HT1080 (cell line): ENCODE data around the gene ALOX15B. TPM values are rescaled to one million over a fixed set of nuclear protein-coding genes. Genes with fewer than 3 reads are reported as not detected.
"Not testable (repeated sequence)": the region's sequence is repeated elsewhere in the genome, so short reads cannot be mapped to it uniquely, and the experiment has no call there.

Source experiments
- DNase-seq: peaks from one replicate; pipeline ENCODE4 v3.0.0-alpha.2; 2015; ENCODE audit warnings: low read depth
- total RNA-seq: library from RNA; depleted of rRNA; stranded (reverse); fragments of >200 nt; shearing (Covaris generic); gene quantifications from 2 replicates; pipeline ENCODE4 v1.2.3, GENCODE V29; 2014

ALOX15B gene
- total RNA-seq, 1 experiment from 2014 or later, result not detected

DNA sequence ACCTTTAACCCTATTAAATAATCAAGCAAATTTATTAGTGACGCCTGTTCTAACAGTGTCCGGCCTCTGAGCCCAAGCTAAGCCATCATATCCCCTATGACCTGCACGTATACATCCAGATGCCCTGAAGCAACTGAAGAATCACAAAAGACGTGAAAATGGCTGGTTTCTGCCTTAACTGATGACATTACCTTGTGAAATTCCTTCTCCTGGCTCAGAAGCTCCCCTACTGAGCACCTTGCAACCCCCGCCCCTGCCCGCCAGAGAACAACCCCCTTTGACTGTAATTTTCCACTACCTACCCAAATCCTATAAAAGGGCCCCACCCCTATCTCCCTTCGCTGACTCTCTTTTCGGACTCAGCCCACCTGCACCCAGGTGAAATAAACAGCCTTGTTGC lies 23.0 kb downstream of the ALOX15B start:
- not testable (repeated sequence) for DNase-seq

DNA sequence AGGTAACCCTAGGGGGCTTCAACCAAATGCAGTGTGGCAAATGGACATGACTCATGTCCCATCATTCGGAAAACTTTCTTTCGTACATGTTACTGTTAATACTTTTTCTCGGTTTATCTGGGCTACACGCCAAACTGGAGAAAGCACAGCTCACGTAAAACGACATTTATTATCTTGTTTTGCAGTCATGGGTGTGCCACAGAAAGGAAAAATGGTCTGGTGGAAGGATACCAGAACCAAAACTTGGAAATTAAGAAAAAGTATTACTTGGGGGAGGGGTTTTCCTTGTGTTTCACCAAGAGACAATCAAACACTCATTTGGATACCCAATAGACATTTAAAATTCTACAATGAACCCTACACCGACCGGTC lies 23.6 kb downstream of the ALOX15B start:
- no peak for DNase-seq

DNA sequence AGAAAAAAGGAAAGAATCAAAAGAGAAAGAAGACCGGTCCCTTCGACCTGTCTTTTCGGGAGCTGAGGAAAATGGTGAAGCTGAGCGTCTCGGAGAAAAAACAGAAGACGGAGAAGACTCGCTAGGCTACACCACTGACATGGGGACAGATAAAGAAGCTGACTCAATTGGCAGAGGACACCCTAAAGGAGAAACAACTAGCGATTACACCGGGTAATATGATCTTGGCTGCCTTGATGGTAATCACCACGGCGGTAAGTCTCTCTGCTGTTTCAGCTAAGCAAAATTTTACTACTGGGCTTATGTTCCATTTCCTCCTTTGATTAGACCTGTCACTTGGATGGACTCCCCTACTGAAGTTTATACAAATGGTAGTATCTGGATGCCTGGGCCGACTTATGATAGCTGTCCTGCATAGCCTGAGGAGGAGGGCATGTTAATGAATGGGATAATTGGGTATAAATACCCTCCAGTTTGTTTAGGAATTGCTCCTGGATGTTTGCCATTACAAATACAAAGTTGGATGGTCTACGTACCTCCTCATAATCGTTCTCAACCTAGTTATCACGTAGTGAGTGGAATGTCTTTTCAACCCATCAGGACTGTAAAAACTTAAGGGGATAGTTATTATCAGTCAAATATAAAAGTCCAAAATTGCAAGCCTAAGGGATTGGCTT lies 24.1 kb downstream of the ALOX15B start:
- DNase-seq, result no peak

DNA sequence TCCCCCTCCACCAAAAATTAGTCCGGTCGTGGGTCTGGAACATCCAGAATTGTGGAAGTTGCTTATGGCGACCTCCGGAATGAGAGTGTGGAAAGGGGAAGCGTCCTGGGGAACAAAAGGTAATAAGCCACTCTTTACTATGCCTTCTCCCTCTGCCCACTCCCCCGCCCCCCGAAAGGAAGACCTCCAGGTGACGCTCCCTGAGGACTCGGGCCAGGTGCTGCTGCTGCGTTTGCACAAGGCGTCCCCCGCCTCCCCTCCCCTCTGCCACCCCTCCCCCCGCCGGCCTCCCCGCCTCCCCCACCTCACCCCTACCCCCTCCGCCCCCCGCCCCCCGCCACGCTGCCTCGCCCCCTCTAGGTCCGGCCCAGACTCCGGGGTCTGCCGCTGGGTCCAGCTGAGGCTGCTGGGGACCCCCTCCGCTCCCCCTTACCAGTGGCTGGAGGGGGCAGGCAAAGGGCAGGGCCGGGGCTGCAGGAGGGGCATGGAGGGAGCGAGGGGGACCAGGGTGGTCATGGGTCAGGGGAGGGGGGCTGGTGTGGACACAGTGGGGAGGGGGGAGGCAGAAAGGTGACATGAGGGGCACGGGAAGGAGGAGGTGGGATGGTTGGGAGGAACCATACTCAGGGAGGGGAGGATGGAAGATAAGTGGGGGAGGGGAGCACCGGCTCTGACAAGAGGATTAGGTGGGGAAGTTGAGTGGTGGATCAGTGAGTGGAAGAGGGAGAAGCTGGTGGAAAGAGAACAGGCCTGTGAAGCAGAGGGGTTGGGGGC lies 25.1 kb downstream of the ALOX15B start:
- DNase-seq, result no peak

DNA sequence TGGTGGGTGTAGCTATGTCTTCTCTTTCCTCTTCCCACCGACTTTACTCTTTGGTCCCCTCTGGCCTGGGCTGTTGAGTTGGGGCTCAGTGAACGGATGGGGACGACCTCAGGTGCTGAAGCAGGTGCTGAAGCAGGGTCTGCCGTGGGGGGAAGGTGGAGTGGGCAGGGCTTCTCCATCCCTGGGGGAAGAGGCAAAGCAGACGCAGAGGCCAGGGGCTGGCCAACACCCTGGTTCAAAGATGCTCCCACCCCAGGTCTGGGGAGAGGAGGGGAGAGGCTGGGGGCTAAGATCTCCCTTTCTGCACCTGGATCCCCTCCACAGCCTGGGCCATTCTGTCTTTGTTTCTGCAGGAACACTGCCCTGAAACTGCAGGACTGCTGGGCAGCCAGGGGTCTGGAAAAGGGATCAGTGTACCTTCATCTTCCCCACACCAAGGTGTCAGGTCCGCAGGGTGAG lies 25.7 kb downstream of the ALOX15B start:
- DNase-seq, result no peak

DNA sequence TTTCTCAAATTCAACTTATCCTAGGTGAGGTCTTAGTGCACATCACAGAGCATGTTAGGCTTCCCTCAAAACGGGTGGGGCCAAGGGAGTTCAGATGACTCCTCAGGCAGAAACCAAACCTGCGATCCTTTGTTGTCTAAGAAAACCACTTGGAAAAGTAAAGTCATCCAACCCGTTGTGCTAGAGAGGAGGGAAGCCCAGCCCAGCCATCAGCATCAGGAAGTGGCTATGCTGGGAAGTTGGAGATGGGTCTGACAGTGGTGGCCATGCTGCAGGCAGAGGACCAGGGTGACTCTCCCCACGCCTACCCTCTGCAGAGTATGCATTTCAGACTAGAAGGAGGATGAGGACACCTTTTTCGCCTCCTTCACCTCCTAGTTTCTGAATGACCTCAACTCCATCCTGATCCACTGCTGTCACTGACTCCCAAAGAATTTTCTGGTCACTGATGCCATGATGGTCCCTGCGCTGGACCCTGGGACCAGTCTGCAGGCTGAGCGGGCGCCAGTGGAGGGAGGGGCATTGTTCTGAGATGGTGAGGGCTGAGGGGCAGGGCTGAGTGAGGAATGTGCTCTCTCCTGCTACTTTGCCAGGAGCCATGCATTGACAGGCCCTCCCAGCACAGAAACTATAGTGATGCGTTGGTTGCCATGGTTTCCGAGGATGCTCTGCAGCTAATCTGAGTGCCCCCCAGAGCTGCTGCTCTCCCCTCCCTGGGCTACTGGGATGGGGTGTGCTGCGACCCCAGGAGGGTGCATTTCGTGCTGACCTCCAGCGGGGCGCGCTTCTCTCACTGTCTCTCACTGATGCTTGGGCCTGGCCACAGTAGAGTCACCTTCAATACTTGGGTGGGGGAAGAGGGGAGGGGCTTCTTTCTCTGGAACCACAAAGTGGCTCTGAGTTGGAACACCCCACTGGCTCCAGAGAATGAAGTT lies 28.2 kb downstream of the ALOX15B start:
- DNase-seq, result no peak

DNA sequence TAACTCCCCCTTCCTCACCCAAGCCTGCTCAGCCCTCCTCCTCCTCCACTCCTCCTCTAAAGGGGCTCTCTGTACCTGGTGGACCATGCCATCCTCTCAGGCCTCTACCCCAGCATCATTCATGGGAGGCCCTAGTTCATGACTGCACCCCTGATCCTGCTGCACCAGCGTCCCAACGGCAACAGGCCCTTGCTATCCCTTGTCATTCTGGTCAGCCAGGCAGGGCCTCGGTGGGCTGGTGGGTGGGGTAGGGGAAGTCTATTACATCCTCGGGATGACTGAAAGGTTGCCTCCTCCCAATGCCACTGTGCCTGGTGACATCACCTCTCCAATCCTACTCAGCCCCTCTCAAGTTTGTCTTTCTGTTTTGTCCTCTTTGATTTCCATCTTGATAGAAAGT lies 28.9 kb downstream of the ALOX15B start:
- no peak for DNase-seq

DNA sequence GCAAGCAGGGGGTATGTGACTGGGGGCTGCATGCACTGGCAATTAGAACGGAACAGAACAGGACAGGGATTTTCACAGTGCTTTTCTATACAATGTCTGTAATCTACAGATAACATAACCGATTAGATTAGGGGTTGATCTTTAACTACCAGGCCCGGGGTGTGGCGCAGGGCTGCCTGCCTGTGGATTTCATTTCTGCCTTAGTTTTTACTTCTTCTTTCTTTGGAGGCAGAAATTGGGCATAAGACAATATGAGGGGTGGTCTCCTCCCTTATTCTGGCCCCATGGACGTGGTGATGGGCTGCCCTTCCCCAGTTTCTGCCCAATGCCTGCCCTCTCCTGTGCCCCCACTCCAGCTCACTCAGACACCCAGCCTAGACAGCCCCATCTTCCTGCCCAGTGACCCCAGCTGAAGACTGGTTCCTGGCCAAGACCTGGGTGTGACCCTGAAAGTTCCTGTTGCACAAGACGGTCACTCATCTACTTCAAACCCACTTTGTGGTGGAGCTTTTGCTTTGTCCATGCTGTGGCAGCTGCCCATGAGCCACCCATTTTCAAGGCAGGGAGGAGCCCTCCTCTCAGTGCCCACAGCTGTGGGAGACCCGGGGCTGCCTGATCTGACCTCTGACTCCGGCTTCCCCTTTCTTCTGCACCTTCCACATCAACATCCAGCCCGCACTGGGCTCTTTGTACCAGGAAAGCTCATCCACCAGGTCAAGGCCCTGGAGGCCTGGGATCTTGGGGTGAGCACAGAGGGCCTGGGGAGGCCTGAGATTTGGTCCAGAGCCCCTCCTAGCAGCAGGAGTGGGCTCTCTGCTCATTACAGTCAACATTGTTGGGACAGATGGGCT lies 30.1 kb downstream of the ALOX15B start:
- no peak for DNase-seq

DNA sequence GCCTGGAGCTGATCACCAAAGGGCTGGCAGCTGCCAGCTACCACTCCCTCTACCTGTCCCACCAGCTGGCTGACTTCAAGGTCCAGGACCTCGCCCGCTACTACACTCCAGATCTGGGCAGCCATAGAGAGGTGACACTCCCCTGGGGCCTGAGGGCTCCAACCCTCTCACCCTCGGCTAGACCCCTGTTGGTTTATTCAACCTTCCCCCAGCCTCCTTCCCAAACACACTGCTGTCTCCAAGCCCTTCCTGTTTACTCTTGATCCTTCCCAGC lies 30.7 kb downstream of the ALOX15B start:
- no peak for DNase-seq

DNA sequence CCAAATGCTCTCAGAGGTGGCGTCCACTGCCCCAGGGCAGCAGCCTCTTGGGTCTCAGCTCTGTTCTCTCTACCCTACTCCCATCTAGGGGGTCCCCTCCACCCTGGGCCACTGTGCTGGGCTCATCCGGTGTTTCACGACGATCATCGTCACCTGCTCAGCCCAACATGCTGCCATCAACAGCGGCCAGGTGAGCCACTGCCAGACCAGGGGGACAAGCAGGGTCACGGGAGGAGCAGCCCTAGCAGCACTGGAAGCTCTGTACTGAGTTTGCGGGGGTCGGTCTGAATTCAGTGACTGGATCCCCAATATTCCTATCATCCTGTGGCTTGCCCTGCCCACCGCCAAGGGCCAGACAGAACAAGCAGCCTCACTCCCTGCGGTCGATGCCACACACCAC lies 32.6 kb downstream of the ALOX15B start:
- no peak for DNase-seq

DNA sequence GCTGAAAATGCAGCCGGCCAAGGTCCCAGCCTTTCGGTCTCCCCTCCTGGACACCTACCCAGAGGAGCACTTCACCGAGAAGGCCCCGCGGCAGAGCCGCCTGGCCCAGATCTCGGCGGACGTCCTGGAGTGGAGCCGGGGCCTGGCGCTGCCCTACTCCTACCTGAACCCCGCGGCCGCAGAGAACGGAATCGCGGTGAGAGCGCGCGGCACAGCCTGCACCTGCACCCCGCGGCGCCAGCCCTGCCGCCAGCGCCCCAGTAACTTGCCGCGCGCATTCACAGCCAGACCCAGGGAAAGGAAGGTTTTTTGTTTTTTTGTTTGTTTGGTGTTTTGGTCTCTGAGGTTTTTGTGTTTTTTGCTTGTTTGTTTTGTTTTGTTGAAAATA lies 33.5 kb downstream of the ALOX15B start:
- DNase-seq, result no peak

DNA sequence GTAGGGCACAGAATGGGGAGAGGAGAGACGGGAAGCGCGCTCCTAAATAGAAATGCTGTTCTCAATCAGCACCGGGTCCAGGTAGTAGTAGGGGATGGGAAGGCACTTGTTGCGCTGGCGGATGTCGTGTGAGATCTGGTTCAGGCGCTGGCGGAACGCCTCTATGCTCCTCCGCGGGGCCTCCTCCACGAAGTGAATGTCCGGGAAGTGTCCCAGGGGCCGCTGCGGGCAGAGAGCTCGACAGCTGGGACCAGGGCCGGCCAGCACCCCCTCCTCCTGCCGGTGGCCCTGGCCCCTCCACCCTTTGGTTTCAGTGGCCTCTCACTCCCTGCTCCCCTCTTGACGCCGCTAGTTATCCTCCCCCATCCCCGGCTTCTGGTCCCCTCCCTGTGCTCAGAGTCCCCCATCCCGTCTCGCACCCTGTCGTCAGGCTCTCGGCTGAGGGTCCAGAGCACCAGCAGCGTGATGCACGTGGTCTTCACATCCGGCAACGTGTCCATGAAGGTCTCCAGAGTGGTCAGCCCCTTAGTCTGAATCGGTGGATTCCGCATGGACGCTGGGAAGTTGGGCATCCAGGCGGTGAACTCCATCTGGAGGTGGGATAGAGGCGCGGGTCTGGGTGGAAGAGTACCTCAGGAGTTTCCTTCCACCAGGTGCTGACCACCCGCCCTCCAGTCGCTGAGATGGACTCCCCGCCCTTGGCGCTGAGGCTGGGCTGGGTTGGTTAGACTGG lies 34.0 kb downstream of the ALOX15B start:
- DNase-seq, result no peak

DNA sequence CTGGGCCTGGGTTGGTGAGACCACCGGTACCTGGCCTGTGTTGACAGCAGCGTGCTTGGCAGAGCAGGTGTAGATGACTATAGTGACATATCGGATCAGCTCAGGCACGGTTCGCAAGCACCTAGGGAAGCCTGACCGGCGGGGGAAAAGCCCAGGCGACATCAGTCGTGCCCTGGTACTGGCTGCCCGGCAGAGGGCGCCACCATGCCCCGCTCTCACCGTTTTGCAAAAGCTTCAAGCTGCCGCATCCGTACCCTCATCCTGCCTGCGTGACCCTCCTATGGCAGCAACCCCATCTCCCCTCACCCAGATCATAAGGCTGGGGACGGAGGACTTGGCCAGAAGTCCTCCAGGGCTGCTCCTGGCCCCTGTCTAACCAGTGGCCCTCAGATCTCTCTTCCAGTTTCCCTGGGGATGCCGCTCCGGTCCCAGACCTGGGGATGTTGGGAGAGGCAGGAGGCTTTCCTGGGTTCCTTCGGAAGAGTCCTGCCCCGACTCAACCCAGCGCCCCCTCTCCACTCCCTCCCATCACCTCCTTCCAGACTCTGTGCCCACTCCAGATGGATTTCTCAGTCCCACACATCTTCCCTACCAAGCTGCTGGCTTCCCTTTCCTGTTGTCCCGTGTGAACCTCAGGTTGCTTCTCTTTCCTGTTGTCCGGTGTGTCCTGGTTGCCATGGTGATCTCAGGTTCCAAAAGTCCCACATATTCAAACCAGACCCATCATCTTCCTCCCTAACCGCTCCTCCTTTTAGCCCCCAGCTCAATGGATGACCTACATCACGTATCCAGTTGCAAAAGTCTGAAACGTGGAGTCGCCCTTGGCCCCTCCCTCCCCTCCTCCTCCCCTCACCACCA lies 35.0 kb downstream of the ALOX15B start:
- peak; percentile 48 for DNase-seq

DNA sequence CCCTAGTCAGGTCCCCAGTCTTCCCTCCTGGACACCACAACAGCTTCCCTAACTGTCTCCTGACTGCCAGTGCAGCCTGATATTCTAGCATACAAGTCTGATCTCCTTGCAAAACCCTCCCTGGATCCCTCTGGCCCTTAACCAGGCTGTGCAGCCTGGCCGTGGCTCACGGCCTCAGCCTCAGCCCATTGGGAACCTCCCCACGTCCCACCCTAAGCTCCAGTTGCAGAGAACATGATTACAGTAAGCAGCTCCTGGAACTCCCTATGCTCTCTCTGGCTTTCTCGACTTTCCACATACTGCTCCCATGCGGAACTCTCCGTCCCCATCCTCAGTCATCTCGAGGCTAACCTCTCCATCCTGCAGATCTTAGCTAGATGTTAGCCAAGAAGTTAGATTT lies 35.7 kb downstream of the ALOX15B start:
- no peak for DNase-seq

DNA sequence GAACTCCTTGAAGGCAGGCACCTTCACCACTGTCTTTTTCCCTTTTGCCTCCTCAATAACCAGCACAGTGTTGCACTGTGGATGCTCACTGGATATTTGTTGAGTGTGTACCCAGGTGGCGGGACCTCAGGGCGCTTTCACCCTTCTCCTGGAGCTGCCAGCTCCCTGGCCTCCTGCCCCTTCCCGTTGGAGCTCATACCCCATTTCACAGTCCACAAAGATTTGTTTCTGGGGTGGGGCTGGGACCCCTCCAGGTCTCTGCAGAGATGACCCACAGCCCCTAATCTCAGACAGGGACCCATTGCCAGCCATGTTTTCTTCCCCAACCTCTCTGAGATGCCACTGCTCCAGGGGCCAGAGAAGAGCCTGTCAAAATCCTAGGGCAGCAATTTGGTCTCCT lies 36.2 kb downstream of the ALOX15B start:
- no peak for DNase-seq

DNA sequence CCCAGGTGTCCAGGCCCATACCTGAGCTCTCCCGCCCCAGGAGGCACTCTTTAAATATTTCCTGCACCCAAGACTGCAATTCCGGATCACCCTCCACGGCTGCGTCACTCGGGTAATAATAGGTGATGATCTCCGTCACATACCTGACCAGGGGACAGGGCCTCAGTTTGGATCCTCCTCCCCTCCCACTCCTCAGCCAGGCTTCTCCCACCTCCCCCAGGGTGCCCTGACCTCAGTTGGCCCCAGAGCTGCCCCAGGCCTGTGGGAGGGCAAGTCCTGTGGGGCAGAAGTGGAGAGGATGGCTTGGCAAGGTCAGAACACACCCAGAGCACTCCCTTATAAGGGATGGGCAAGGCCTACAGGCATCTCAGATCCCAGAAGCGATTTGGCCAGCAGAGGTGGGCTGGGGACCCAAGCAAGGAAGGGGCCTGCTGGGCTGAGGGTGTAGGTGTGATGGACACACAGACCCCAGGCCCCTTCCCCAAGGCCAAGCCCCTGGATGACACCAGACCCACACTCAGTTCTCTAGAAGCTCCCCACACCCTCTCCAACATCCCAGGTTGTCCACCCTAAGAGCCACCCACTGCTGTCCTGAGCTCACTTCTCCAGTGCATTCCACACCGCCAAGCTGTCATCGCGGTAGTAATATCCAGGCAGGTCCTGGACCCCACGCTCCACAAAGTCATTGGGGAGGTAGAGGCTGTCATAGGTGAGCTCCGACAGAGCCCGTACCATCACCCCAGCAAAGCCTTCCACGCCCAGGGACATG lies 36.9 kb downstream of the ALOX15B start:
- no peak for DNase-seq

DNA sequence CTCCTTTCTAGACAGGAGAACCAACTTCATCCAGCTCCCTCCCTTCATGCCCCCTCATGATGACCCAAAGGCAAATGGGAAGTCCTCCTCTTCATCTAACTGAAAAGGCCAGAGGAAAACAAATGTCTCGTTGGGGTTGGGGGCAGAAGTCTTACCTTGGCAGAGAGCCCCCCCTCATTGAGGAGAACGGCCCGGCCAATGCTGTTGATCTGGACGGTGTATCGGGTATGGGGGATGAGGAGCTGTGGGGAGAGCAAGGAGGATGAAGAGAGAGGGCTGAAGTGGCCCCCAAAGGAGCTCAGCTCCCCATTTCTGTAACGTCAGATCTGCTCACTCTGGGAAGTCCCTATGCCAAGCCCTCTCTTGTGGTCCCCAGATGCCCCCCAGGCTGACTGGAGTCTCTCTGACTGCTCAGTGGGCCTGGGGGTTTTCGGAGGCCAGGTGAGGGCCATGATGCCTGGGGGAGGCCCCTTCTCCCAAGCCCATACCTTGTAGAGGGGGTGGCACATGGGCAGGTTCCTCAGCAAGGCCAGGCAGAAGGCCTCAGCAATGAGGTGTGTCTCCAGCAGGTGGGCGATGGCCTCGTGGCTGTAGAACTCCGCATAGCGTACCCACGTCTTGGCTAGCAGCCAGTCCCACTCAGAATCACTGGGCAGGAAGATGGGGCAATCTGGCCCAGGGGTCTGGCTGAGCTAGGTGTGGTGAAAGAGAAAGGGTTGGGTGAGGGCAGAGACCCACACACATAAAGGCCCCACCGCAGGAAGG lies 37.8 kb downstream of the ALOX15B start:
- DNase-seq, result no peak

DNA sequence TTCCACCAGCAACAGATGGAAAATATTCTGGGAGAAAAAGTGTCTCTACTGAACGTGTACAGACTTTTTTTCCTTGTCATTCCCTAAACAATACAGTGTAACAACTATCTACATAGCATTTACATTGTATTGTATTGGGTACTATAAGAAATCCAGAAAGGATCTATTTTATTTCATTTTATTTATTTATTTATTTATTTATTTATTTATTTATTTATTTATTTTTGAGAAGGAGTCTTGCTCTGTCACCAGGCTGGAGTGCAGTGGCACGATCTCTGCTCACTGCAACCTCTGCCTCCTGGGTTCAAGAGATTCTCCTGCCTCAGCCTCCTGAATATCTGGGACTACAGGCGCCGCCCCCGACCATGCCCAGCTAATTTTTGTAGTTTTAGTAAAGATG lies 39.1 kb downstream of the ALOX15B start:
- DNase-seq, result not testable (repeated sequence)
